H9 (cell line): ENCODE results near the gene COP1. TPM values are rescaled to one million over a fixed set of nuclear protein-coding genes. Genes with fewer than 3 reads are reported as not detected.

Experiments
- DNase-seq: peaks from one replicate; pipeline ENCODE4 v3.0.0-alpha.2; 2017
- H2AFZ ChIP-seq: one replicate; pipeline ENCODE4 v1.6.1; 2013; ENCODE audit warnings: mild to moderate bottlenecking, low read length, control low read depth, moderate library complexity
- H2AK5ac ChIP-seq: 2 replicates; pipeline ENCODE4 v1.6.1; 2013; ENCODE audit warnings: low read length, control low read depth, mixed read lengths; ENCODE audit not compliant: insufficient read length
- H2BK120ac ChIP-seq: one replicate; pipeline ENCODE4 v1.6.1; 2013; ENCODE audit warnings: low read depth, mild to moderate bottlenecking, low read length, control low read depth, inconsistent platforms; ENCODE audit not compliant: poor library complexity, severe bottlenecking
- H2BK12ac ChIP-seq: 2 replicates; pipeline ENCODE4 v1.6.1; 2013; ENCODE audit warnings: low read length, control low read depth, mixed read lengths, low read depth; ENCODE audit not compliant: insufficient read length
- H2BK15ac ChIP-seq: 2 replicates; pipeline ENCODE4 v1.6.1; 2013; ENCODE audit warnings: low read depth, low read length, control low read depth
- H2BK20ac ChIP-seq: one replicate; pipeline ENCODE4 v1.6.1; 2013; ENCODE audit warnings: low read depth, mild to moderate bottlenecking, low read length, control low read depth, inconsistent platforms; ENCODE audit not compliant: poor library complexity, severe bottlenecking
- H2BK5ac ChIP-seq: 2 replicates; pipeline ENCODE4 v1.6.1; 2013; ENCODE audit warnings: low read length, control low read depth, mixed read lengths; ENCODE audit not compliant: insufficient read length
- H3K14ac ChIP-seq: 2 replicates; pipeline ENCODE4 v1.6.1; 2013; ENCODE audit warnings: low read length, control low read depth; ENCODE audit not compliant: insufficient read depth
- H3K18ac ChIP-seq: 2 replicates; pipeline ENCODE4 v1.6.1; 2013; ENCODE audit warnings: low read depth, mild to moderate bottlenecking, mixed read lengths, low read length, control low read depth; ENCODE audit not compliant: insufficient read length
- H3K23ac ChIP-seq: 2 replicates; pipeline ENCODE4 v1.6.1; 2013; ENCODE audit warnings: low read length, control low read depth, mixed read lengths, low read depth; ENCODE audit not compliant: insufficient read length
- H3K23me2 ChIP-seq: 2 replicates; pipeline ENCODE4 v1.6.1; 2013; ENCODE audit warnings: low read depth, mild to moderate bottlenecking, mixed read lengths, low read length, control low read depth; ENCODE audit not compliant: insufficient read length, poor library complexity, severe bottlenecking
- H3K27ac ChIP-seq: 2 replicates; pipeline ENCODE4 v1.5.1; 2013; ENCODE audit warnings: low read length, control low read depth, mixed read lengths, low read depth; ENCODE audit not compliant: insufficient read length
- H3K27me3 ChIP-seq: 2 replicates; pipeline ENCODE4 v1.6.1; 2013; ENCODE audit warnings: low read length, control low read depth, inconsistent platforms; ENCODE audit not compliant: insufficient read depth
- H3K4ac ChIP-seq: 2 replicates; pipeline ENCODE4 v1.6.1; 2013; ENCODE audit warnings: low read depth, mild to moderate bottlenecking, control low read depth, inconsistent platforms, low read length, moderate library complexity
- H3K4me1 ChIP-seq: 2 replicates; pipeline ENCODE4 v1.6.1; 2013; ENCODE audit warnings: low read length, control low read depth, inconsistent platforms; ENCODE audit not compliant: insufficient read depth
- H3K4me2 ChIP-seq: 2 replicates; pipeline ENCODE4 v1.6.1; 2013; ENCODE audit warnings: low read length, control low read depth, mixed read lengths; ENCODE audit not compliant: insufficient read length, insufficient read depth
- H3K56ac ChIP-seq: 2 replicates; pipeline ENCODE4 v1.6.1; 2013; ENCODE audit warnings: low read depth, mild to moderate bottlenecking, mixed read lengths, low read length, control low read depth; ENCODE audit not compliant: insufficient read length
- H3K79me1 ChIP-seq: 2 replicates; pipeline ENCODE4 v1.6.1; 2013; ENCODE audit warnings: low read depth, mild to moderate bottlenecking, moderate library complexity, low read length, control low read depth, inconsistent platforms; ENCODE audit not compliant: insufficient read depth, poor library complexity, severe bottlenecking
- H3K79me2 ChIP-seq: 2 replicates; pipeline ENCODE4 v1.6.1; 2013; ENCODE audit warnings: low read length, control low read depth, inconsistent platforms; ENCODE audit not compliant: insufficient read depth
- H3K9ac ChIP-seq: 2 replicates; pipeline ENCODE4 v1.6.1; 2013; ENCODE audit warnings: low read length, control low read depth, mixed read lengths; ENCODE audit not compliant: insufficient read length; ENCODE audit errors: extremely low read depth
- H3K9me3 ChIP-seq: one replicate; pipeline ENCODE4 v1.6.1; 2013; ENCODE audit warnings: low read depth, low read length, inconsistent platforms; ENCODE audit not compliant: control insufficient read depth
- H3T11ph ChIP-seq: one replicate; pipeline ENCODE4 v1.6.1; 2013; ENCODE audit warnings: mild to moderate bottlenecking, low read length, control low read depth, inconsistent platforms
- H4K20me1 ChIP-seq: one replicate; pipeline ENCODE4 v1.6.1; 2013; ENCODE audit not compliant: control insufficient read depth, insufficient read length, insufficient read depth
- H4K5ac ChIP-seq: 2 replicates; pipeline ENCODE4 v1.6.1; 2013; ENCODE audit warnings: low read depth, mild to moderate bottlenecking, mixed read lengths, low read length, control low read depth; ENCODE audit not compliant: insufficient read length
- H4K8ac ChIP-seq: replicated peaks from 2 replicates; pipeline ENCODE4 v1.6.1; 2013; ENCODE audit warnings: low read length, control low read depth, mixed read lengths, low read depth; ENCODE audit not compliant: insufficient read length
- H4K91ac ChIP-seq: 2 replicates; pipeline ENCODE4 v1.6.1; 2013; ENCODE audit warnings: low read depth, mild to moderate bottlenecking, moderate library complexity, mixed read lengths, low read length, control low read depth; ENCODE audit not compliant: insufficient read length
- H3K27ac Mint-ChIP-seq, 3 experiments: 2 replicates in 2 of 3; 3 replicates in 1 of 3; pipeline ENCODE4 v1.8.0; 2020 to 2021; ENCODE audit warnings: mixed read lengths in 3 of 3, mild to moderate bottlenecking in 1 of 3, moderate library complexity in 1 of 3
- H3K27me3 Mint-ChIP-seq: 2 replicates; pipeline ENCODE4 v1.8.0; 2021; ENCODE audit warnings: low read depth, mild to moderate bottlenecking, moderate library complexity, mixed read lengths
- H3K36me3 Mint-ChIP-seq, 3 experiments: 2 replicates in 2 of 3; 3 replicates in 1 of 3; pipeline ENCODE4 v1.8.0; 2020 to 2021; ENCODE audit warnings: low read depth in 3 of 3, mixed read lengths in 3 of 3; ENCODE audit not compliant: insufficient read depth in 1 of 3
- H3K4me1 Mint-ChIP-seq, 2 experiments: 2 replicates each; pipeline ENCODE4 v1.8.0; 2020; ENCODE audit warnings: mixed read lengths in 2 of 2
- H3K4me3 Mint-ChIP-seq, 2 experiments: 2 replicates in 1 of 2; 3 replicates in 1 of 2; pipeline ENCODE4 v1.8.0; 2020 to 2021; ENCODE audit warnings: mild to moderate bottlenecking in 2 of 2, mixed read lengths in 2 of 2, moderate library complexity in 1 of 2
- H3K9me3 Mint-ChIP-seq, 2 experiments: 2 replicates in 1 of 2; 3 replicates in 1 of 2; pipeline ENCODE4 v1.8.0; 2020; ENCODE audit warnings: mild to moderate bottlenecking in 2 of 2, mixed read lengths in 2 of 2, moderate library complexity in 1 of 2
- WGBS: extraction: QIAGEN DNeasy Blood & Tissue Kit; methylation state at CpG from one replicate; pipeline ENCODE4 v1.1.7; 2013; ENCODE audit warnings: missing lambda C conversion rate, low lambda C conversion rate, mixed read lengths; ENCODE audit not compliant: insufficient read length; ENCODE audit errors: extremely low coverage; 5-methylcytosine and 5-hydroxymethylcytosine counted together
- total RNA-seq: library from RNA; stranded (reverse); gene quantifications from 2 replicates; pipeline ENCODE4 v1.2.1, GENCODE V29; 2021
- TF ChIP-seq, protein P1 (sequence below): fragments of 200-600 bp; sonication (generic); conservative IDR thresholded peaks from 3 replicates; pipeline ENCODE4 v1.8.0; 2021; ENCODE audit warnings: antibody characterized with exemption, mild to moderate bottlenecking

COP1 gene
- total RNA-seq, 1 experiment from 2014 or later: 41.3 TPM

DNA sequence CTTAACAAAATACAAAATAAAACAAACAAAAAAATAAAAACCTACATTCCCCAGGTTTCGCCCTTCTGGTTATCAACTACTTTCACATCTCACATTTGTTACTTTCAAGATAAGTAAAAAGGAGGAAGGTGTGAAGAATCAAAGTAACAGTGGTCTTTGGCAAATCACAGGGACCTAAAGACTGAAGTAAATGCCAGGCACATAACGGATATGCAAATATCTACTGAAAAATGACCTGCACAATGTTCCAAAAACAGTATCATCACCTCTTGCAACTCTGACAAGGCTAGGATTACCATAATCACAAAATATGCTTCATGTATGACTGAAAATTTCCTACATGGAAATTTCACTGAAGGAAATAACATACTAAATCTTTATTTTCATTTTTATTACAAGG is 29.3 kb downstream of the COP1 start:
- TF ChIP-seq, protein P1, sequence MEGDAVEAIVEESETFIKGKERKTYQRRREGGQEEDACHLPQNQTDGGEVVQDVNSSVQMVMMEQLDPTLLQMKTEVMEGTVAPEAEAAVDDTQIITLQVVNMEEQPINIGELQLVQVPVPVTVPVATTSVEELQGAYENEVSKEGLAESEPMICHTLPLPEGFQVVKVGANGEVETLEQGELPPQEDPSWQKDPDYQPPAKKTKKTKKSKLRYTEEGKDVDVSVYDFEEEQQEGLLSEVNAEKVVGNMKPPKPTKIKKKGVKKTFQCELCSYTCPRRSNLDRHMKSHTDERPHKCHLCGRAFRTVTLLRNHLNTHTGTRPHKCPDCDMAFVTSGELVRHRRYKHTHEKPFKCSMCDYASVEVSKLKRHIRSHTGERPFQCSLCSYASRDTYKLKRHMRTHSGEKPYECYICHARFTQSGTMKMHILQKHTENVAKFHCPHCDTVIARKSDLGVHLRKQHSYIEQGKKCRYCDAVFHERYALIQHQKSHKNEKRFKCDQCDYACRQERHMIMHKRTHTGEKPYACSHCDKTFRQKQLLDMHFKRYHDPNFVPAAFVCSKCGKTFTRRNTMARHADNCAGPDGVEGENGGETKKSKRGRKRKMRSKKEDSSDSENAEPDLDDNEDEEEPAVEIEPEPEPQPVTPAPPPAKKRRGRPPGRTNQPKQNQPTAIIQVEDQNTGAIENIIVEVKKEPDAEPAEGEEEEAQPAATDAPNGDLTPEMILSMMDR: no peak
- Histone ChIP-seq H2AK5ac (no peak overlapping the region), H4K20me1 (no peaks in the 10 kb centered on the region), H3K79me1 (peaks cover 3% of the 10 kb centered on the region), H3K4me2 (no peak overlapping the region), H2AFZ (no peak overlapping the region), H3T11ph (no peak overlapping the region), H4K91ac (no peak overlapping the region), H3K9ac (no peak overlapping the region), H3K79me2 (peaks cover 4% of the 10 kb centered on the region; the same call in 1 of the 2 replicates), H3K4ac (no peak overlapping the region), H3K23me2 (no peaks in the 10 kb centered on the region), H3K27ac (no peak overlapping the region), H2BK5ac (no peak overlapping the region), H3K18ac (no peak overlapping the region), H2BK12ac (no peak overlapping the region), H3K4me1 (no peaks in the 10 kb centered on the region), H3K27me3 (no peaks in the 10 kb centered on the region), H2BK120ac (no peak overlapping the region), H3K23ac (no peak overlapping the region), H3K56ac (no peak overlapping the region), H3K14ac (no peak overlapping the region), H4K8ac (no peak overlapping the region), H4K5ac (no peak overlapping the region), H2BK15ac (no peak overlapping the region), H3K9me3 (no peaks in the 10 kb centered on the region), H2BK20ac (no peak overlapping the region)
- Mint-ChIP-seq H3K36me3 (peaks cover 6 to 26% (median 19%) of the 10 kb centered on the region in 3 experiments), H3K27ac (peak overlapping the region in 1 of 3 experiments; percentile 76; a peak in 1 of 7 replicates), H3K9me3 (no peaks in the 10 kb centered on the region; a peak in 2 of 5 replicates), H3K27me3 (peaks cover 1% of the 10 kb centered on the region; the same call in 1 of the 2 replicates), H3K4me3 (no peak overlapping the region), H3K4me1 (peaks cover 3% of the 10 kb centered on the region in 2 experiments; a peak in 1 of 4 replicates)
- no peak for DNase-seq
- 100% methylated on average over 1 of the region's 2 CpGs for WGBS
